Panc1 (cell line): ENCODE results near the gene SSR1.

Experiments used
- POLR2AphosphoS5 ChIP-seq: IDR thresholded peaks from 2 replicates; pipeline ENCODE4 v1.6.1; 2012; ENCODE audit warnings: mild to moderate bottlenecking, low read depth, low read length, moderate library complexity
- SIN3A ChIP-seq: IDR thresholded peaks from 2 replicates; pipeline ENCODE4 v1.6.1; 2012; ENCODE audit warnings: low read depth, mild to moderate bottlenecking, low read length, moderate library complexity, borderline replicate concordance; ENCODE audit not compliant: insufficient read depth
- TCF7L2 ChIP-seq: IDR thresholded peaks from 2 replicates; pipeline ENCODE4 v1.6.1; 2011; ENCODE audit warnings: mild to moderate bottlenecking, low read depth, low read length, inconsistent platforms
- TF ChIP-seq, protein P1 (sequence below): fragments of 450-650 bp; IDR thresholded peaks from 2 replicates; pipeline ENCODE4 v1.5.1; 2017; ENCODE audit warnings: mild to moderate bottlenecking
- TF ChIP-seq, protein P2 (sequence below), 2 experiments: IDR thresholded peaks; 2 replicates each; pipeline ENCODE4 v1.6.1; 2011 to 2012; ENCODE audit warnings: low read depth in 2 of 2, control low read depth in 1 of 2, low read length in 1 of 2, mild to moderate bottlenecking in 1 of 2, moderate library complexity in 1 of 2; ENCODE audit not compliant: insufficient read depth in 1 of 2

DNA sequence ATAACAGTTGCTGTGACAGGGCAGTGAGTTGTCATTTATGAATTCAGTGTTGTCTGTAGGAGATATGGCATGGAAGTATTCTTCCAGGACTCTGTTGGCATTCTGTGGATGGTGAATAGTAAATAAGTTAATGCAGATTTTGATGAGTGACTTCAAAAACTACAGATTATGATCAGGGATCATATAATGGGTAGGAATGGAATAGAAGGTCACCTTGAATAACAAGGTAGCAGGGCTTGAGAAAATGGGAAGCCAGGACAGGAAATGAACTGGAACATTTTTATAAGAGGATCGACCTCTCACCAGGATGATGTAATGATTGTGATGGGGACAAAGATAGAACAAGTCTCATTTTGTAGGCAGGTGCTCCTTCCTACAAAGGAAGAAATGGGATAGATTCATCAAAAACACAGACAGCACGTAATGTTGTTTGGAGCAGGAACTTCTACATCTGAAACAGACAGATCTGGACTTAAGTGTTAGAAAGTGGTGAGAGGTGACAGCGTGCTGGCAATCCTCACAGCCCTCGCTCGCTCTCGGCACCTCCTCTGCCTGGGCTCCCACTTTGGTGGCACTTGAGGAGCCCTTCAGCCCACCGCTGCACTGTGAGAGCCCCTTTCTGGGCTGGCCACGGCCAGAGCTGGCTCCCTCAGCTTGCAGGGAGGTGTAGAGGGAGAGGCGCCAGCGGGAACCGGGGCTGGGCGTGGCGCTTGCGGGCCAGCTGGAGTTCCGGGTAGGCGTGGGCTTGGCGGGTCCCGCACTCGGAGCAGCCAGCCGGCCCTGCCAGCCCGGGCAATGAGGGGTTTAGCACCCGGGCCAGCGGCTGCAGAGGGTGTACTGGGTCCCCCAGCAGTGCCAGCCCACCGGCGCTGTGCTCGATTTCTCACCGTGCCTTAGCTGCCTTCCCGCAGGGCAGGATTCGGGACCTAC lies 30.8 kb upstream of the SSR1 start:
- TF ChIP-seq, protein P1, sequence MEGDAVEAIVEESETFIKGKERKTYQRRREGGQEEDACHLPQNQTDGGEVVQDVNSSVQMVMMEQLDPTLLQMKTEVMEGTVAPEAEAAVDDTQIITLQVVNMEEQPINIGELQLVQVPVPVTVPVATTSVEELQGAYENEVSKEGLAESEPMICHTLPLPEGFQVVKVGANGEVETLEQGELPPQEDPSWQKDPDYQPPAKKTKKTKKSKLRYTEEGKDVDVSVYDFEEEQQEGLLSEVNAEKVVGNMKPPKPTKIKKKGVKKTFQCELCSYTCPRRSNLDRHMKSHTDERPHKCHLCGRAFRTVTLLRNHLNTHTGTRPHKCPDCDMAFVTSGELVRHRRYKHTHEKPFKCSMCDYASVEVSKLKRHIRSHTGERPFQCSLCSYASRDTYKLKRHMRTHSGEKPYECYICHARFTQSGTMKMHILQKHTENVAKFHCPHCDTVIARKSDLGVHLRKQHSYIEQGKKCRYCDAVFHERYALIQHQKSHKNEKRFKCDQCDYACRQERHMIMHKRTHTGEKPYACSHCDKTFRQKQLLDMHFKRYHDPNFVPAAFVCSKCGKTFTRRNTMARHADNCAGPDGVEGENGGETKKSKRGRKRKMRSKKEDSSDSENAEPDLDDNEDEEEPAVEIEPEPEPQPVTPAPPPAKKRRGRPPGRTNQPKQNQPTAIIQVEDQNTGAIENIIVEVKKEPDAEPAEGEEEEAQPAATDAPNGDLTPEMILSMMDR, result no peak
- TF ChIP-seq, protein P2, sequence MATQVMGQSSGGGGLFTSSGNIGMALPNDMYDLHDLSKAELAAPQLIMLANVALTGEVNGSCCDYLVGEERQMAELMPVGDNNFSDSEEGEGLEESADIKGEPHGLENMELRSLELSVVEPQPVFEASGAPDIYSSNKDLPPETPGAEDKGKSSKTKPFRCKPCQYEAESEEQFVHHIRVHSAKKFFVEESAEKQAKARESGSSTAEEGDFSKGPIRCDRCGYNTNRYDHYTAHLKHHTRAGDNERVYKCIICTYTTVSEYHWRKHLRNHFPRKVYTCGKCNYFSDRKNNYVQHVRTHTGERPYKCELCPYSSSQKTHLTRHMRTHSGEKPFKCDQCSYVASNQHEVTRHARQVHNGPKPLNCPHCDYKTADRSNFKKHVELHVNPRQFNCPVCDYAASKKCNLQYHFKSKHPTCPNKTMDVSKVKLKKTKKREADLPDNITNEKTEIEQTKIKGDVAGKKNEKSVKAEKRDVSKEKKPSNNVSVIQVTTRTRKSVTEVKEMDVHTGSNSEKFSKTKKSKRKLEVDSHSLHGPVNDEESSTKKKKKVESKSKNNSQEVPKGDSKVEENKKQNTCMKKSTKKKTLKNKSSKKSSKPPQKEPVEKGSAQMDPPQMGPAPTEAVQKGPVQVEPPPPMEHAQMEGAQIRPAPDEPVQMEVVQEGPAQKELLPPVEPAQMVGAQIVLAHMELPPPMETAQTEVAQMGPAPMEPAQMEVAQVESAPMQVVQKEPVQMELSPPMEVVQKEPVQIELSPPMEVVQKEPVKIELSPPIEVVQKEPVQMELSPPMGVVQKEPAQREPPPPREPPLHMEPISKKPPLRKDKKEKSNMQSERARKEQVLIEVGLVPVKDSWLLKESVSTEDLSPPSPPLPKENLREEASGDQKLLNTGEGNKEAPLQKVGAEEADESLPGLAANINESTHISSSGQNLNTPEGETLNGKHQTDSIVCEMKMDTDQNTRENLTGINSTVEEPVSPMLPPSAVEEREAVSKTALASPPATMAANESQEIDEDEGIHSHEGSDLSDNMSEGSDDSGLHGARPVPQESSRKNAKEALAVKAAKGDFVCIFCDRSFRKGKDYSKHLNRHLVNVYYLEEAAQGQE (IDR thresholded peaks at IDR 0.05; ENCODE audit: insufficient read depth in 1 of 2, low read depth in 2 of 2, low read length in 1 of 2), result no peak
- no peak for TF ChIP-seq TCF7L2
- TF ChIP-seq POLR2AphosphoS5, result no peak
- TF ChIP-seq SIN3A, result no peak
